Measurements from ENCODE around the gene APOBEC3B.
"Not testable (repeated sequence)": the region's sequence is repeated elsewhere in the genome, so short reads cannot be mapped to it uniquely, and the experiment has no call there.

Gene APOBEC3B

DNA sequence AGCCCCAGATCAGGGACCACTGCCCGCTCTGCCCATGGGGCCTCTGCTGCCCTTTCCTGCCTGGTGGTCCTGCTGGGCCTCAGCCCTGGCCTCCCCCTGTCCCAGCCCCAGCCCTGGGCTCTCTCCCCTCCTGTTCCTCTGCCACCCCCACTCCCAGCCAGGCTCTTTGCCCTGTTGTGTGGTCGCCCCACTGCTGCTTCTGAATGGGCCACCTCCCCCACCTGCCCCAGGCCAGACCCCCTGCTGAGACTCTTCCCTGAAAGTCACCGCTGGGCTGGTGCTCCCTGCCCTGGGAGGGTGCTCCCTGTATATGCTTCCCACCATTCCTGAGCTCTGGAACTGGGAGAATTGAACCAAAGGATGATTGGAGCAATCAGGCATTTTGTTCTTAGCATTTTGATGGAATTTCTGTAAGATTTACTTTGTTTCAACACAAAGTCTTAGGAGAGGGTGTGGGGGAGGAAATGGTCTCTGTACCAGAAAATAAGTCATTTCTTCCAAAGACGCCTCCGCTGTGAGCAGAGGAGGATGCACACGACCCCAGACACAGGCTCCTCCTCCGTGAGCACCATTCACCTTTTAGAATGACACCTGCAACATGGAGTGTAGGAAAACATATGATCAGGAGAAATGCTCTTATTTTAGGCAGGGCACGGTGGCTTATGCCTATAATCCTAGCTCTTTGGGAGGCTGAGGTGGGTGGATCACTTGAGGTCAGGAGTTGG lies 5.2 kb downstream of the APOBEC3B start:
- in situ Hi-C loops (cut with MboI; ENCODE audit: low sequenced_read_pairs), result no loop called here

DNA sequence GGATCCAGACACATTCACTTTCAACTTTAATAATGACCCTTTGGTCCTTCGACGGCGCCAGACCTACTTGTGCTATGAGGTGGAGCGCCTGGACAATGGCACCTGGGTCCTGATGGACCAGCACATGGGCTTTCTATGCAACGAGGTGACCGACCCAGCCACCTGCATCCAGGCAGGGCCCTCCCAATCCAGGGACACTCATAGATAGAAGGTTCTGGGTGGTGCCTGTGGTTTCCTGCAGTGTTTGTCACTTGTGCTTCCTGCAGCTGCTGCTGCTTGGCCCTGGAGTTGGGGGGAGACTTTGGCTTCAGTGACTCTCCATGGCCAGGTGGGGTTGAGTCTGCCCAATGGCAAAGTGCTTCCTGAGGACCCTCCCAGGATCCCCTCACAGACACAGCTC lies 7.3 kb downstream of the APOBEC3B start:
- in situ Hi-C loops (cut with MboI; ENCODE audit: low sequenced_read_pairs), result no loop called here

DNA sequence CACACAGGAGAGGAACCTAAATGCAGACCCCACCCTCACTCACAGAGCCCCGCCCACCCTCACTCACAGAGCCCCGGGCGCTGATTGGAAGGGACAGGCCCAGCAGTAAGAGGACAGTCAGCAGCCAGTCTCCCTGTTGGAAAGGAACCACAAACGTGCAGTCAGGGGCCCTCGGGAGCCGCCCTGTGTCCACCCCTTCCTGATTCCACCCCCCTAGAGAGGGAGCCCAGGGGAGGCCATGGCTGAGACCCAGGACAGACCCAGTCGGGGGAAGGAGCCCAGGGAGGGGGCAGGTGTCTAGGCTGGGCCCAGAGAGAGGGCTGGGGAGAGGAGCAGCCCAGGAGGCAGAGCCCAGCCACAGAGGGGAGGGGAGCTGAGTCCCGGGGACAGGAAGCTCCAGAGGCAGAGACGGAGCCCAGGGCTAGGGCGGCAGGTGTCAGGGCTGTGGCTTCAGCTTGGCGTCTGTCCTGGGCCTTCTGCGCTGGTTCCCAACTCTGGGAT lies 10.8 kb downstream of the APOBEC3B start:
- in situ Hi-C loops (cut with MboI; ENCODE audit: low sequenced_read_pairs), result not testable (repeated sequence)

DNA sequence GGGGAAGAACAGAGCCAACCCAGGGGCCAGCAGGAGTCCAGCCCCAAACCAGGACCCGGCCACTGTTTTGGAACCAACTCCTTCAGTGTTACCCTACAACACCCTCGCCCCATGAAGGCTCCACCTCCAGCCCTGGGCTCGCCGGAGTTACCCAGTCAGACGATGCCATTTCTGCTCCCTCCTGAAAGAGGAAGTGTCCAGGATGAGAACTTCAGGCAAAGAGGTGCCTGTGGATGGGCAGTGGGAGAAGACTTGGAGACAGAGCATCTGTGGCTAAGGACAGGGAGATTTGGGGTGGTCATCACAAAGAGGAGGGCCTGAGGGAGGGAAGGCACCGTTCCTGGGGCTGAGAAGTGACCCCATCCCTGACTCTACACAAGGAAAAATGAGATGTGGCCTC lies 14.0 kb downstream of the APOBEC3B start:
- in situ Hi-C loops (cut with MboI; ENCODE audit: low sequenced_read_pairs), result no loop called here

DNA sequence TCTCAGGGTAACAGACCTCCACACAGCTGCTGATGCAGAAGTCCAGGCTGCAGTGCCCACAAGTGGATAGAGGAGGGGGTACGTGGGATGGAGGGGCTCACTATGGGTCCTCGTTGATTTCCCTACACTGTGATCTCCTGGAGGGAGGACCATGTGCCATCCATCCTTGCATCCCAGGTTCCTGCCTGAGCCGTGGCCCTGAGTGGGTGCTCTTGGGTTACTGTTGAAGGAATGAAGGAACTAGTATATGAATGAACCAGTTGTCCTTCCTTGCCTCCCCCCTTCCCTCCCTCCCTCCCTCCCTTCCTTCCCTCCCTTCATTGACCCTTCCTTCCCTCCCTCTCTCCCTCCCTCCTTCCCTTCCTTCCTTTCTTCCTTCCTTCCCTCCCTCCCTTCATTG lies 15.4 kb downstream of the APOBEC3B start:
- in situ Hi-C loops (cut with MboI; ENCODE audit: low sequenced_read_pairs), result no loop called here

DNA sequence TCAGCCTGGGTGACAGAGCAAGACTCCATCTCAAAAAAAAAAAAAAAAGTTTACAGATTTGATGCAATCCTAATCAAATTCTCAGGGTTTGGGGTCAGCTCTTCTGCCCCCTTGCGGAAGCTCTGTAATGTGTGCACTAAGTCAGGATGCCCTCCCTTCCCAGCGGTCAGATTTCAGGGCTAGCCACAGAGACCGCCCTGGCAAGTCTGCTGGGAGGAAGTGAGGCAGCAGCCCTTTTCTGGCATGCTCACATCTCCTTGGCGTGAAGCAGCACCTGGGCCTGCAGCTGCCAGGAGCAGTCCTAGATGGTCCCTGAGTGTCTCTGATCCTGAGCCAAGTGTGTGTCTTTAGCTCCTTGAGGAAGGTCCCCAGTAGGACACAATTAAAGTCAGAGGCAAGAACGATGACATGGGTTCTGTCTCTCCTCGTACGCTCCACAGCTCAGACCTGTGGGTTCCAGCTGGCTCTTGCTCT lies 21.1 kb downstream of the APOBEC3B start:
- in situ Hi-C loops (cut with MboI; ENCODE audit: low sequenced_read_pairs), result loop anchor here (10.0 to 25.0 kb wide), 2 partner anchors 138 to 309 kb away; partner anchors contain the start of gene RPL3

DNA sequence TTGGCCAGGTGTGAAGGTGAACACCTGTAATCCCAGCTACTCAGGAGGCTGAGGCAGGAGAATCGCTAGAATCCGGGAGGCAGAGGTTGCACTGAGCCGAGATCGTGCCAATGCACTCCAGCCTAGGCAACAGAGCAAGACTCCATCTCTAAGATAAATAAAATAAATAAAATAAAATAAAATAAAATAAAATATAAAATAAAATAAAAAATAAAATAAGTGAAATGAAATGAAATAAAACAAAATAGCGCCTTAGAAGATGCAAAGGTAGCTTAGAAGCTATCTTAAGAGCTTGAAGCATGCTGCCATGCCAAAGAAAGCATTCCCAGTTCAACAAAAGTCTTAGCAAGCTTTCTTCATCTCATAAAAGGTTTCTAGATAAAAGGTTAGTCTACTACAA lies 25.0 kb downstream of the APOBEC3B start:
- in situ Hi-C loops (cut with MboI; ENCODE audit: low sequenced_read_pairs), result loop anchor here (5.0 to 25.0 kb wide), 3 partner anchors 110 to 305 kb away; partner anchors contain the start of gene RPL3

DNA sequence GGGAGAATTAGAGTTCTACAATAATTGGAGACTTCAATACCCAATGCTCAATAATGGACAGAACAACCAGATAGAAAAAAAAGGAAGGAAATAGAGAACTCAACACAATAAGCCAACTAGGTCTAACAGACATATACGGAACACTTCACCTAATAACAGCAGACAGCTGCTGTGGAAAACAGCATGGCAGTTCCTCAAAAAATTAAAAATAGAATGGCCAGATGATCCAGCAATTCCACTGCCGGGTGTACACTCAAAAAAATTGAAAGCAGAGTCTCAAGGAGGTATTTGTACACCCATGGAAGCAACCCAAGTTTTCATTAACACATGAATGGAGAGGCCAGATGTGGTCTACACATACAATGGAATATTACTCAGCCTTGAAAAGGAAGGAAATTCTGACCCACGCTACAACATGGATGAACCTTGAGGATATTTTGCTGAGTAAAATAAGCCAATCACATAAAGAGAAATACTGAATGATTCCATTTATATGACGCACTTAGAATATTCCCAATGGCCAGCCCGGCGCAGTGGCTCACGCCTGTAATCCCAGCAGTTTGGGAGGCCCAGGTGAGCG lies 26.2 kb downstream of the APOBEC3B start:
- in situ Hi-C loops (cut with MboI; ENCODE audit: low sequenced_read_pairs), result loop anchor here (5.0 to 25.0 kb wide), 3 partner anchors 109 to 304 kb away; partner anchors contain the start of gene RPL3

DNA sequence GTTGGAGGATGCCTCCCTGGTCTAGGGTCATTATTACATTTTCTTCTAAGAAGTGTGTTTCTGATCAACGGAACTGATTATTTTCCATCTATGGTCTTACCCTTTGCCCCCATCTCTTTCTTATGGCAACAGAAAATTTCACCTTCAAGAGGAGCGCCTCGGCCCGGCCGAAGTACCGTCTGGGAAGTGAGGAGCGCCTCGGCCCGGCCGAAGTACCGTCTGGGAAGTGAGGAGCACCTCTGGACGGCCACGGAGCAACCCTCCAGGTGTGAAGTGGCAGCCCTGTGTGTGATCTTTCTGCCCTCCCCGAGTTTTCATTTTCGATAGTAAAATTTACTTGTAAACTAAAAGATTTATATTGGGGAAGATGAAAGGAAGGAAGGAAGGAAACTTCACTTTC lies 28.8 kb downstream of the APOBEC3B start:
- in situ Hi-C loops (cut with MboI; ENCODE audit: low sequenced_read_pairs), result loop anchor here (25.0 kb wide), 1 partner anchor 301 kb away; the partner anchor contains the start of gene RPL3

DNA sequence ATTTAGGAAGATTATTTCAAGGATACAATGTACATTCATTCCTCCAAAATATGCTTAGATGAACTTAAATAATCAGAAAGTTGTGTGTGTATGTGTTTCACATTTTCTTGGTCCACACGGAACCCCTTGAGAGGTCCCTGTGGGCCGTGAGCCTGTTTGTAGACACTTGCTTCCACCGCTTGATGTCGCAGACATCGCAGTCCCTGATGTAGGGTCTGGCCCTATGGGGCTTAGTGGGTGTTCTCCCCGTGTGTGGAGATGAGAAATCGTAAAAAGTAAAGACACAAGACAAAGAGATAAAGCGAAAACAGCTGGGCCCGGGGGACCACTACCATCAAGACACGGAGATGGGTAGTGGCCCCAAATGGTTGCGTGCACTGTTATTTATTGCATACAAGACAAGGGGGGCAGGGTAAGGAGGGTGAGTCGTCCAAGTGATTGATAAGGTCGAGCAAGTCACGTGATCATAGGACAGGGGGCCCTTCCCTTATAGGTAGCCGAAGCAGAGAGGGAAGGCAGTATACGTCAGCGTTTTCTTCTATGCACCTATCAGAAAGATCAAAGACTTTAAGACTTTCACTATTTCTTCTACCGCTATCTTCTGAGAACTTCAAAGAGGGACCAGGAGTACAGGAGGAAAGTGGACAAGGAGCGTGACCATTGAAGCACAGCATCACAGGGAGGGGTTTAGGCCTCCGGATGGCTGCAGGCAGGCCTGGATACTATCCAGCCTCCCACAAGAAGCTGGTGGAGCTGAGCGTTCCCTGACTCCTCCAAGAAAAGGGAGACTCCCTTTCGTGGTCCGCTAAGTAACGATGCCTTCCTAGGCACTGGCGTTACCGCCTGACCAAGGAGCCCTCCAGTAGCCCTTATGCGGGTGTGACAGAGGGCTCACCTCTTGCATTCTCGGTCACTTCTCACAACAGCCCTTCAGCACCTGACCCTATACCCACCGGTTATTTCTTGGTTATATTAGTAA lies 30.7 kb downstream of the APOBEC3B start:
- in situ Hi-C loops (cut with MboI; ENCODE audit: low sequenced_read_pairs), result loop anchor here (25.0 kb wide), 1 partner anchor 299 kb away; the partner anchor contains the start of gene RPL3

DNA sequence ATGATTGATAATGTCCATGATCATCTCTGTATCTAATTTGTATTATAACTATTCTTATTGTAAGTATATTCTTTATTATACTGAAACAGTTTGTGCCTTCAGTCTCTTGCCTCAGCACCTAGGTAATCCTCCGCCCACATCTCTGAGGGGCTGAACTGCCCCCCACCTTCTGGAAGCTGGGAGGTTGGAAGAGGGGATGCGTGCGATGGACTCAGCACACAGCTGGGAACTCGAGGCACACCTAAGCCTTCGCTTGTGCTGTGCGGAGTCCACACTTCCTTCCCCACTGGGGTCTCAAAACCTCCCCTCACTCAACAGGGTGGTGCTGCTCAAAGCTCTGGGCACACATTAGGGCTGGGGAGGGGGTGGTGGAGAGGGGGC lies 31.4 kb downstream of the APOBEC3B start:
- in situ Hi-C loops (cut with MboI; ENCODE audit: low sequenced_read_pairs), result loop anchor here (25.0 kb wide), 1 partner anchor 299 kb away; the partner anchor contains the start of gene RPL3

DNA sequence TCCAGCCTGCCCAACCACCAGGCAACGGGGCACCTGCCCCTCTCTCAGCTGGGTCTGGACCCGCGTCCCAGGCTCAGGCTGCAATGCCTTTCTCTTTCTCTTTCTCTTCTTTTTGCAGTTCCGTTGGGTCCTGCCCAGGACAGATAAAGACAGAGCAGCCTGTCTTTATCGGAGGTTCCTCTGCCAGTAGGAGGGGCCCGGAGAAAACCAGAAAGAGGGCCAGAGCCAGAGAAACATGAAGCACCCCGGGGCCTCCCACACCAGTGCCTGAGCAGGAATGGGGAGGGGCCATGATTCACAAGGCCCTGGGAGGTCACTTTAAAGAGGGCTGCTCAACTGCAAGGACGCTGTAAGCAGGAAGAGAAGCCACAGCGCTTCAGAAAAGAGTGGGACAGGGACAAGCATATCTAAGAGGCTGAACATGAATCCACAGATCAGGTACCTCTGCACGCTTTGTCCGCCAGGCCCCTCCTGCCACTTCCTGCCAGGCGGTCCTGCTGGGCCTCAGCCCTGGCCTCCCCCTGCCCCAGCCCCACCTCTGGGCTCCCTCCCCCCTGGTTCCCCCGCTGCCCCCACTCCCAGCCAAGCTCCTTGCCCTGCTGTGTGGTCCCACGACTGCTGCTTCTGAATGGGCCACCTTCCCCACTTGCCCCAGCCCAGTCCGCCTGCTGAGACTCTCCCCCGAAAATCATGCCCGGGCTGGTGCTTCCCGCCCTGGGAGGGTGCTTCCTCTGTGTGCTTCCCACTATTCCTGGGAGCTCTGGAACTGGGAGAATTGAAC lies 32.0 kb downstream of the APOBEC3B start, which contains the start of gene APOBEC3C:
Gene APOBEC3C, plus strand, starts transcription at position 316 of the 781 bp plus-strand sequence. Its CDS starts 106 bp downstream, at position 422.
- in situ Hi-C loops (cut with MboI; ENCODE audit: low sequenced_read_pairs), result loop anchor here (25.0 kb wide), 1 partner anchor 298 kb away; the partner anchor contains the start of gene RPL3

DNA sequence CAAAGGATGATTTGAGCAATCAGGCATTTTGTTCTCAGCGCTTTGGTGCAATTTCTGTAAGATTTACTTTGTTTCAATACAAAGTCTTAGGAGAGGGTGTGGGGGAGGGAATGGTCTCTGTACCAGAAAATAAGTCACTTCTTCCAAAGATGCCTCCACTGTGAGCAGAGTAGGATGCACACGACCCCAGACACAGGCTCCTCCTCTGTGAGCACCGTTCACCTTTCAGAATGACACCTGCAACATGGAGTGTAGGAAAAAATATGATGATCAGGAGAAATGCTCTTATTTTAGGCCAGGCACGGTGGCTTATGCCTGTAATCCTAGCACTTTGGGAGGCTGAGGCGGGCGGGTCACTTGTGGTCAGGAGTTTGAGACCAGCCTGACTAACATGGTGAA lies 32.6 kb downstream of the APOBEC3B start:
- in situ Hi-C loops (cut with MboI; ENCODE audit: low sequenced_read_pairs), result loop anchor here (25.0 kb wide), 1 partner anchor 298 kb away; the partner anchor contains the start of gene RPL3

DNA sequence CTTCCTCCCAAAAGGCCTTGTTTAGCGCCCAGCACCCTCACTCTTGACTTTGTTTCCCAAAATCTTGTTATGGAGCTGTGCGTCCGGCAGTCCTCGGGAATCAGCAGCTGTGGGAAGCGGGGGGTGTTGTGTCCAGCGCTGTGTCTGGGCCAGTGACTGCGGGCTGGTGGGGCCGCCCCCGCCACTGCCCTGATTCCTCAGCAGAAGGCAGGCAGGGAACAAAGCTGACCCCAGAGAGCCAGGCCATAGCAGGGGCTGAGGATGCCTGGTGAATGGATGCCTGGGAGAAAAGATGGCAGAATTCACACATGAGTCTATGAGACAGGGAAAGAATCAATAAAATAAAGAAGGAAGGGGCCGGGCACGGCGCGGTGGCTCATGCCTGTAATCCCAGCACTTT lies 34.4 kb downstream of the APOBEC3B start:
- in situ Hi-C loops (cut with MboI; ENCODE audit: low sequenced_read_pairs), result loop anchor here (25.0 kb wide), 1 partner anchor 296 kb away; the partner anchor contains the start of gene RPL3

DNA sequence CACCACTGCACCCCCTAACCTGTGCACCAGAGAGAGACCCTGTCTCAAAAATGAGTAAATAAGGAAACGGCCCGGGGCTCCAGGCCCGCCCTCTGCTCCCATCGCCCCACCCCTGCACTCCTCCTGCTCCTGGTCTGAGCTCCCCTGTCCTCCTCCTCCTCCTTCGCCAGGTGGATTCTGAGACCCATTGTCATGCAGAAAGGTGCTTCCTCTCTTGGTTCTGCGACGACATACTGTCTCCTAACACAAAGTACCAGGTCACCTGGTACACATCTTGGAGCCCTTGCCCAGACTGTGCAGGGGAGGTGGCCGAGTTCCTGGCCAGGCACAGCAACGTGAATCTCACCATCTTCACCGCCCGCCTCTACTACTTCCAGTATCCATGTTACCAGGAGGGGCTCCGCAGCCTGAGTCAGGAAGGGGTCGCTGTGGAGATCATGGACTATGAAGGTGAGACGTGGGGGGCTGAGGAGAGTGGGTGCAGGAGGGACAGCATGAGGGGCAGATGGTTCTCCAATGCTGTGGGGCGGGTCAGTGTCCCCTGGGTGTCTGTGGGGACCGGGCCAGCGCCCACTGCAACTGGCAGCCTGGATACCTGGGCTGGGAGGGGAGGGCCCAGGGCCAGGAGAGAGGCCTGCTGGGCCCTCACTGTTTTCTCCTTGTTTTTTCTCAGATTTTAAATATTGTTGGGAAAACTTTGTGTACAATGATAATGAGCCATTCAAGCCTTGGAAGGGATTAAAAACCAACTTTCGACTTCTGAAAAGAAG lies 35.6 kb downstream of the APOBEC3B start:
- in situ Hi-C loops (cut with MboI; ENCODE audit: low sequenced_read_pairs), result loop anchor here (25.0 kb wide), 1 partner anchor 295 kb away; the partner anchor contains the start of gene RPL3

DNA sequence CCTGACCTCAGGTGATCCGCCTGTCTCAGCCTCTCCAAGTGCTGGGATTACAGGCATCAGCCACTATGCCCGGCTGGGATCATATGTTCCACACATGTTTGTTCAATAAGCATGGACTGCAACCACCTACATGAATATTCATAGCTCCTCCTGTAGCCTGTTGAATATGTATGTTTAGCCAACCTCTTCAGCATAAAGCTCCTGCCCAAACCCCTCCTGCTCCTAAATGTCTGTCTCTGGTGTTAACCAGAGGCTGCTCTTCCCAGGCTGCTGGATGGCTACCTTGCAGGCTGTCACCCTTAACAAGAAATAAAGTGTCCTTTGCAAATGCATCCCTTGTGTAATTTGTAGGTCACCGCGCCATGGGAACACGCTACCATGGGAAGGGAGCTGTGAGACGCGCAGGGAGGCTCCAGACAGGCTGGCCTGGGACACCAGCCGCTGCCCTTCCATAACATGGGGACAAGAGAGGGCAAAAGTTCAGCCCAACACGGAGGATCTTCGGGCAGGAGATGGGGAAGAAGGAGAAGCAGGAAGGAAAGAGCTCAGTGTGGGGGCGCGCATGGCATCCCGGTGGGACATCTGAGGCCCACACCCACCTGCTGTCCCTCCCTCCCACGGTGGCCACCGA lies 38.0 kb downstream of the APOBEC3B start:
- in situ Hi-C loops (cut with MboI; ENCODE audit: low sequenced_read_pairs), result loop anchor here (25.0 kb wide), 1 partner anchor 292 kb away; the partner anchor contains the start of gene RPL3

DNA sequence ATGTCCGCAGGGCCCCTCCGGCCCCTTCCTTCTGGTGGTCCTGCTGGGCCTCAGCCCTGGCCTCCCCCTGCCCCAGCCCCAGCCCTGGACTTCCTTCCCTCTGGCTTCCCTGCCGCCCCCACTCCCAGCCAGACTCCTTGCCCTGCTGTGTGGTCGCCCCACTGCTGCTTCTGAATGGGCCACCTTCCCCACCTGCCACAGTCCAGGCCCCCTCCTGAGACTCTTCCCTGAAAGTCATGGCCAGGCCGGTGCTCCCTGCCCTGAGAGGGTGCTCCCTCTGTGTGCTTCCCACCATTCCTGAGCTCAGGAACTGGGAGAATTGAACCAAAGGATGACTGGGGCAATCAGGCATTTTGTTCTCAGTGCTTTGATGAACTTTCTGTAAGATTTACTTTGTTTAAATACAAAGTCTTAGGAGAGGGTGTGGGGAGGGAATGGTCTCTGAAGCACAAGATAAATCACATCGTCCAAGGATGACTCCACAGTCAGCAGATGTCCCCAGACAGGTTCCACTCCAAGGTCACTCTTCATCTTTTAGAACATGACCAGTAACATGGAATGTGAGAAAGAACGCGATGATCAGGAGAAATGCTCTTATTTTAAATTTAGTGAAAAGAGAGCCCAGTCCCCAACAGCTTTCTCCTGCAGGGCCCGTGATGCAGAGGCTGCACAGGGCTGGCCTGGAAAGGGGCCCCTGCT lies 39.6 kb downstream of the APOBEC3B start:
- in situ Hi-C loops (cut with MboI; ENCODE audit: low sequenced_read_pairs), result loop anchor here (25.0 kb wide), 1 partner anchor 291 kb away; the partner anchor contains the start of gene RPL3

Data from HL-60/S4 (cell line).